ENCODE data around the gene ZFYVE19. TPM values are rescaled to one million over a fixed set of nuclear protein-coding genes. Genes with fewer than 3 reads are reported as not detected.
A peak's percentile ranks its signal among the peaks of the same experiment; 100 is the strongest.

The ZFYVE19 gene
- total RNA-seq, 1 donor, result 17.3 TPM

- TF ChIP-seq, protein P1, sequence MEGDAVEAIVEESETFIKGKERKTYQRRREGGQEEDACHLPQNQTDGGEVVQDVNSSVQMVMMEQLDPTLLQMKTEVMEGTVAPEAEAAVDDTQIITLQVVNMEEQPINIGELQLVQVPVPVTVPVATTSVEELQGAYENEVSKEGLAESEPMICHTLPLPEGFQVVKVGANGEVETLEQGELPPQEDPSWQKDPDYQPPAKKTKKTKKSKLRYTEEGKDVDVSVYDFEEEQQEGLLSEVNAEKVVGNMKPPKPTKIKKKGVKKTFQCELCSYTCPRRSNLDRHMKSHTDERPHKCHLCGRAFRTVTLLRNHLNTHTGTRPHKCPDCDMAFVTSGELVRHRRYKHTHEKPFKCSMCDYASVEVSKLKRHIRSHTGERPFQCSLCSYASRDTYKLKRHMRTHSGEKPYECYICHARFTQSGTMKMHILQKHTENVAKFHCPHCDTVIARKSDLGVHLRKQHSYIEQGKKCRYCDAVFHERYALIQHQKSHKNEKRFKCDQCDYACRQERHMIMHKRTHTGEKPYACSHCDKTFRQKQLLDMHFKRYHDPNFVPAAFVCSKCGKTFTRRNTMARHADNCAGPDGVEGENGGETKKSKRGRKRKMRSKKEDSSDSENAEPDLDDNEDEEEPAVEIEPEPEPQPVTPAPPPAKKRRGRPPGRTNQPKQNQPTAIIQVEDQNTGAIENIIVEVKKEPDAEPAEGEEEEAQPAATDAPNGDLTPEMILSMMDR (IDR thresholded peaks at IDR 0.05; ENCODE audit: insufficient read depth, low read depth, low read length), result no peak
- no peak for DNase-seq (ENCODE audit: low read depth)
- H3K4me3 ChIP-seq (ENCODE audit: low read depth, low read length), result peak overlapping the region; percentile 50
Observed at GRCh38 chr15:40845036-40845435, 38.1 kb downstream of the ZFYVE19 start.

DNA sequence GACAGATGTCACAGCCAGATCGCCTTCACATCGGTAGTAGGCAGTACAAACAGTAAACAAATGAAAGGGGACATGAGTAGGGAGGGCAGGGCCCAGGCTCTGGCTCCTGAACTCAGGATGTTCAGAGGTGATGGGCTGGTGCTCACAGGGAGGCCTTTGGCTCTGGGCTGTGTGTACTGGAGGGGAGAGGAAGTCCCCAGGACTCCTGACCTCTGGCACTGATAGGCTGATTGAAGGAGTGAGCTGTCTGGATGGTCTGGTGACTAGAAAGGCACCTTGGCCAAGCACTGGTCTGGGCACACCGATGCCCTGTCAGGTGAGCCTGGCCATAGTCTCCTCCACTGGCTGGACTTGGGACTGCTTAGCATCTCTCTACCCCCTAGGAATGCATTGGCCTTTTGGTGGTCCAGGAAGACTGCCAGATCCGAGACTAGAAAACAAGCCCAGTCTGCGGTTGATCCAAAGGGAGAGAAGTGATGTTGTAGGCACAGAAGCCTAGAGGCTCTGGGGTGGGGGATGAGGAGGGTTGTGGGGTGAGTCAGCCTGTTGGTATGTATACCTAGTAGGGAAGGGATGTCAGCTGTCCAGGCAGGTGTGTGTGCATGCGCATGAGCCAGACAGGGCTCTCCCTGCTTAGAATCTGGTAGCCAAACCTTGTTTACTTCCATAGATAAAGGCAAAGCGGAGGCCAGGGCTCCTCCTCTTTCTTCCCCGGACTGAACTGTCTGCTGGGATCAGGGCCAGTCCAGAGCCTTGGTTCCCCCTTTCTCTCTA, 38.8 kb downstream of the ZFYVE19 start:
- DNase-seq (ENCODE audit: low read depth), result no peak
- no peak overlapping the region for H3K4me3 ChIP-seq (ENCODE audit: low read depth, low read length)
- TF ChIP-seq, protein P1 (IDR thresholded peaks at IDR 0.05; ENCODE audit: insufficient read depth, low read depth, low read length), result no peak

DNA sequence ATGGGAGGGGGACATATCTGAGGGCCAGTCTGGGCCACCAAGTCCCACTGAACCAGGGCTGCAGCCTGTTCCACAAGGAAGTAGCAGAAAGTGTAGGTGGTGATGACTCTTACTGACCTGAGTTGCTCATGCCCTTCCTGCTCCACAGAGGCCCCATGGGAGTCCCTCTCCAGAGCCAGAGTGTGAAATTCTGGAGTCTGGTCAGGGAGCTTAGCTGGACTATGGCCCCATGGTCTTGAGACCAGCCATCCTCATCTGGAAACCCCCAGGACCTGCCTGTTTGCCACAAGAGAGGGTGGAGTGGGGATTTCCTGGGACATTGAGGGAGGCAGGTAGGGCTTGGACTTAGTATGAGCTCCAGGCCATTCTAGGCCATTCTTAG, 39.9 kb downstream of the ZFYVE19 start:
- TF ChIP-seq, protein P1 (IDR thresholded peaks at IDR 0.05; ENCODE audit: insufficient read depth, low read depth, low read length), result no peak
- no peak overlapping the region for H3K4me3 ChIP-seq (ENCODE audit: low read depth, low read length)
- no peak for DNase-seq (ENCODE audit: low read depth)

DNA sequence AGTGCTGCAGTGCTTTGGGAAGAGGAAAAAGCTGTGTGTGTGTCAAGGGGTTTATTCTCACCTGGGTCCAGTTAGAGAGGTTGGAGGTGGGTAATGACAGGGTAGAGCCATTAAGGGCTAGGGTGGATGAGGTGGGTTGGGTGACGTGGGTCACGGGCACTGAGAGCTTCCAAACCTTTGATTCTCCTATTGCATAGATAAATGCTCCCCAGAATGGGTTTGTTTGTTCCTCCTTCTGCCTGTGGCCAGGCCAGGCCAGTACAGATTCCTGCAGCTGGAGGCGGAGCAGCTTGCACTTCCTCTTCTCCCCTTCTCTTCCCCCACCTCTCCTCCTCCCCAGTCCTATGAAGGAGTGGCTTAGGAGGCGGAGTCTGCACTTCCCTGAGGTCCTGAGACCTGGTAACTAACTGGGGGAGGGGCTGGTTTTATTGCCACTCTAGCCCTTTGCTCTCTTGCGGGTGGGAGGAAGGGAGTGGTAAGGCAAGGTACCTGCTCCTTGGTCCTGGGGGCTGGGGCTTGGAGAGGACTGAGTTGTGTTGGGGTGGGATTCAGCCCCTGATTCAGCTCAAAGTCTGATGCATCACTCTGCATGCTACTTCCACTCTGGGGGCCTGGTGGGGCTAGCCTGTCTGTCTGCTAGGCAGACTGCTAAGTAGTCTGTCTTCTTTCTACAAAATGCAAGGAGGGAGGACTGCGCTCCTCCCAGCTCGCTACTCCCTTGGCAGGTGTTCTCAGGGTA, 40.5 kb downstream of the ZFYVE19 start:
- no peak overlapping the region for H3K4me3 ChIP-seq (ENCODE audit: low read depth, low read length)
- DNase-seq (ENCODE audit: low read depth), result peak; percentile 11

DNA sequence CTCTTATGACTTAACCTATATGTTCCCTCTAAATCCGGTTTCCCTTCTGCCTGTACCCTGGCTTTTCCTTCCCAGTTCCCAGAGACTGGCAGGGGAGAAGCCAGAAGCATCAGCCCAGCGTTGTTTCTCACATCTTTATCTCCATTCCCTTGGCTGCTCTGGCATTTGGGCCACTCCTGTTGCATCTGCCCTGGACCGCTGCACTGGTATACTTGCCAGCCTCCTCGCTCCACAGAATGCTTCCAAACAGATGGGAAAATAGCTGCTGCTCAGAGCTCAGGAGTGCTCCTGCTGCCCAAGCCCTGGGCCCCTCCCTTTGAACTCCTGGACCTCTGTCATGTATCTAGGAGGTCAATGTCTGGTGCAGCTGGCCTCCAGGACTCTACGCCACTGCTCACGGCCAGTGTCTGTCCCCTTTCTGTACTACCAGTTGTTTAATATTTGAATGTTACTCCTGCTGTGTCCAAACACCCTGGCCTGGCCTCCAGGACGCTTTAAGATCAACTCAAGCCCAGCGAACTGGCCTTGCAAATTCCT, 43.8 kb downstream of the ZFYVE19 start:
- no peak for DNase-seq (ENCODE audit: low read depth)
- no peak overlapping the region for H3K4me3 ChIP-seq (ENCODE audit: low read depth, low read length)
- TF ChIP-seq, protein P1 (IDR thresholded peaks at IDR 0.05; ENCODE audit: insufficient read depth, low read depth, low read length), result no peak

More for the DNA sequence above, 40.5 kb downstream of the ZFYVE19 start:
- TF ChIP-seq, protein P1 (IDR thresholded peaks at IDR 0.05; ENCODE audit: insufficient read depth, low read depth, low read length), result no peak

- no peak overlapping the region for H3K4me3 ChIP-seq (ENCODE audit: low read depth, low read length)
- TF ChIP-seq, protein P1 (IDR thresholded peaks at IDR 0.05; ENCODE audit: insufficient read depth, low read depth, low read length), result no peak
- no peak for DNase-seq (ENCODE audit: low read depth)
Observed at GRCh38 chr15:40852529-40852928, 45.6 kb downstream of the ZFYVE19 start.

Measured in fibroblast of villous mesenchyme (primary cell).